ENCODE measurements around the gene UNC119B. TPM values are rescaled to one million over a fixed set of nuclear protein-coding genes. Genes with fewer than 3 reads are reported as not detected.

UNC119B gene
- total RNA-seq, 6 donors from 2014 or later: 18.8 to 28.7 (median 22.8) TPM

DNA sequence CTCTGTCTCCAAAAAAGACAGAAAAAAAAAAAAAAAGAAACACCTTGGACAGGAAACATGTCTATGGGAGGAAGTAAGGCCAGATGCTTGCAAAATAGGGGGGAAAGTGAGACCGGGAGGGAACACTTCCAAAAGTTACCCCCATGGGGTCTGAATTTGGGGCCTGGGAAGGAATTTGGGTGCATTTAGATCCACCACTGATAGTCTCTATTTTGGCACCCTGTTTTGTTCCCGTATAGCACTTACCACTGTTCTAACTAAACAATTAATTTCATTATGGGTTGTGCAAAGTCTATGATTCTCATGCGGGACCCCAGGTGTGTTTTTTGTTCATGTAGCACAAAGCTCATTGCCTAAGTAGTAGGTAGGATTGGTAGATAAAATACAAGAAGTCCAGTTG, 24.7 kb upstream of the UNC119B start:
- TF ChIP-seq POLR2A (IDR thresholded peaks at IDR 0.05) (no peak), POLR2AphosphoS5 (IDR thresholded peaks at IDR 0.05) (no peak), CTCF (IDR thresholded peaks at IDR 0.05) (no peak), EP300 (IDR thresholded peaks at IDR 0.05) (no peak)
- Histone ChIP-seq H3K4me3 (no peak overlapping the region), H3K9me3 (no peaks in the 10 kb centered on the region), H3K36me3 (no peaks in the 10 kb centered on the region), H3K27ac (peak overlapping the region in 1 of 4 donors; percentile 93), H3K27me3 (no peaks in the 10 kb centered on the region), H3K4me1 (peaks cover 27 to 40% (median 33%) of the 10 kb centered on the region in 4 donors)
- DNase-seq (no peak), ATAC-seq (ENCODE audit: low FRiP score in 2 of 2) (no peak)
- WGBS, 2 donors: 70 to 73% methylated on average over 3 of the region's 3 CpGs

DNA sequence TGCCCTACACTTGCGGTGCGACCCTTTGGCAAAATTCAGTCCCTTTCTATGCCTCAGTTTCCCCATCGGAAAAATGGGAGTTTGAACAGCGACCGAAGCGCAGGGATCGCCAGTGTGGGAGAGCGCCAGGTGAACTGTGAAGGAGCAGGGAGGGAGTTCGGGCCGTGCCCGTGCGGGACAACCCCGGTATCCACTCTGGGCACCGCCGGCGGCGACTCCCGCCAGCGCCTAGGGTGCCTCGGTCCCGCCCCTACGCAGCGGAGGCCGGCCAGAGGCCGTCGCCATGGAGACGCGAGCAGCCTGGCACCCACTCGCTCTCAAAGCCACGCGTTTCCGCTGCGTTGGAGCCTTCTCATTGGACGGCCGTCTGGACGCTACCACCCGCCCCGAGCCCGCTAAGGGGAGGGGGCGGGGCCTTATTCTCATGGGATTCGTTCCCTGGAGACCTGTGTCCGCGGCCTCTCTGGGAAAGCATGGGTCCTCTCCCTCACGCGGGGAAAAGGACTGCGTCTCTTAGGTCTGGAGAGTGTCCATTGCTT, 24.0 kb upstream of the UNC119B start:
- peak overlapping the region; percentile 68 to 96 (median 74) for H3K4me3 ChIP-seq
- no peaks in the 10 kb centered on the region for H3K36me3 ChIP-seq
- WGBS, 2 donors: 0 to 4% methylated on average over 19 to 45 of the region's 46 CpGs
- H3K27me3 ChIP-seq: no peaks in the 10 kb centered on the region
- TF ChIP-seq CTCF (IDR thresholded peaks at IDR 0.05) (peak in 2 of 6 experiments; percentile 2 to 6), EP300 (IDR thresholded peaks at IDR 0.05) (no peak), POLR2A (IDR thresholded peaks at IDR 0.05) (peak in 2 of 4 donors; percentile 11 to 16), POLR2AphosphoS5 (IDR thresholded peaks at IDR 0.05) (peak; percentile 28 to 65)
- peak overlapping the region; percentile 86 to 93 (median 90) for H3K27ac ChIP-seq
- ATAC-seq (ENCODE audit: low FRiP score in 2 of 2) (peak; percentile 94 to 97), DNase-seq (peak; percentile 97 to 100)
- H3K9me3 ChIP-seq: no peaks in the 10 kb centered on the region
- H3K4me1 ChIP-seq: peaks cover 30 to 46% (median 38%) of the 10 kb centered on the region in 4 donors

GRCh38 chr12:120686690-120687577, 23.3 kb upstream of the UNC119B start, which contains the start of gene MLEC:
TSS of gene MLEC (plus strand) at chr12:120687149. CDS start at chr12:120687297, 148 bp downstream.
- DNase-seq: peak; percentile 97 to 99
- peak within 1 kb of the TSS; percentile 86 to 93 (median 90) for H3K27ac ChIP-seq
- H3K36me3 ChIP-seq: no peaks in the 10 kb centered on the region
- ATAC-seq (ENCODE audit: low FRiP score in 2 of 2): peak; percentile 96 to 98
- H3K4me3 ChIP-seq: peak within 1 kb of the TSS; percentile 68 to 96 (median 84)
- H3K27me3 ChIP-seq: no peaks in the 10 kb centered on the region
- H3K9me3 ChIP-seq: no peaks in the 10 kb centered on the region
- WGBS, 2 donors: 0 to 1% methylated on average over 10 to 51 of the region's 84 CpGs
- peaks cover 30 to 51% (median 42%) of the 10 kb centered on the region in 4 donors for H3K4me1 ChIP-seq
- TF ChIP-seq POLR2A (IDR thresholded peaks at IDR 0.05) (peak; percentile 4 to 89 (median 66)), EP300 (IDR thresholded peaks at IDR 0.05) (no peak), POLR2AphosphoS5 (IDR thresholded peaks at IDR 0.05) (peak in 1 of 2 donors; percentile 74), CTCF (IDR thresholded peaks at IDR 0.05) (peak in 4 of 6 experiments; percentile 7 to 13 (median 11))

- no peaks in the 10 kb centered on the region for H3K9me3 ChIP-seq
- ATAC-seq (ENCODE audit: low FRiP score in 2 of 2) (no peak), DNase-seq (no peak)
- no peaks in the 10 kb centered on the region for H3K36me3 ChIP-seq
- H3K27me3 ChIP-seq: no peaks in the 10 kb centered on the region
- peak overlapping the region; percentile 68 to 96 (median 84) for H3K4me3 ChIP-seq
- WGBS, 2 donors: 0 to 1% methylated on average over 3 to 27 of the region's 31 CpGs
- no peak for TF ChIP-seq EP300 (IDR thresholded peaks at IDR 0.05)
- TF ChIP-seq POLR2AphosphoS5 (IDR thresholded peaks at IDR 0.05): no peak
- no peak for TF ChIP-seq CTCF (IDR thresholded peaks at IDR 0.05)
- no peak for TF ChIP-seq POLR2A (IDR thresholded peaks at IDR 0.05)
- peak overlapping the region; percentile 86 to 93 (median 90) for H3K27ac ChIP-seq
- H3K4me1 ChIP-seq: peaks cover 31 to 59% (median 49%) of the 10 kb centered on the region in 4 donors
Observed at GRCh38 chr12:120687578-120688289, 22.5 kb upstream of the UNC119B start.

All from upper lobe of left lung (tissue), 6 donors.